SU-DHL-6 (cell line): Measurements from ENCODE around the gene BANK1.

Source experiments
- CTCF ChIP-seq: fragments of 200-600 bp; sonication (generic); IDR thresholded peaks from one replicate; pipeline ENCODE4 v1.5.1; 2017; ENCODE audit warnings: antibody characterized with exemption, mild to moderate bottlenecking, low read length, moderate library complexity; ENCODE audit not compliant: insufficient read depth, poor library complexity, severe bottlenecking
- EZH2phosphoT487 ChIP-seq: fragments of 200-600 bp; sonication (generic), shearing (Covaris generic); conservative IDR thresholded peaks from 2 replicates; pipeline ENCODE4 v1.6.1; 2018; ENCODE audit warnings: mild to moderate bottlenecking, antibody characterized with exemption, low read length, moderate library complexity, mixed read lengths

DNA sequence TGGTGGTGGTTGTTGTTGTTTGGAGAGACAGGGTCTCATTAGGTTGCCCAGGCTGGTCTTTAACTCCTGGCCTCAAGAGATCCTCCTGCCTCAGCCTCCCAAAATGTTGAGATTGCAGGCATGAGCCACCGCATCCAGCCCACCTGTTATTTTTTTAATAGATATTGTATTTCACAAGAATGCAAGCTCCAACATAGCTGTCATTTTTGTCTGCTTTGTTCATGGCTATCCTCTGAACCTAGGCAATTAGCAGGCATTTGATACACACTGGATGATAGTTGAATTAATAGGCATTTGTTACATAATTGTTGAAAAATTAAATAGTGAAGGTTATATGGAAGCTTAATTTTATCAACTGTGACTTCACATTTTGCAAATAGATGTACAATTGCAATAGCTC is 64.7 kb downstream of the BANK1 start:
- TF ChIP-seq CTCF (no peak), EZH2phosphoT487 (no peak)
